GM19035 (cell line): ENCODE measurements around the gene TRAPPC6A.

Source experiments
- ATAC-seq: cut with Tn5 transposase; IDR thresholded peaks from one replicate; pipeline ENCODE4 v1.9.1; 2021; ENCODE audit not compliant: unreplicated experiment

Gene TRAPPC6A

GRCh38 chr19:45150180-45150579 lies 27.9 kb downstream of the TRAPPC6A start:
- no peak for ATAC-seq

GRCh38 chr19:45149129-45149528 lies 28.9 kb downstream of the TRAPPC6A start:
- ATAC-seq: no peak

- no peak for ATAC-seq
These were observed 30.0 kb downstream of the TRAPPC6A start for GRCh38 chr19:45147835-45148676.

GRCh38 chr19:45146741-45147205 lies 31.3 kb downstream of the TRAPPC6A start:
- ATAC-seq: no peak

- ATAC-seq: no peak
These were observed 31.8 kb downstream of the TRAPPC6A start for GRCh38 chr19:45146251-45146650.

GRCh38 chr19:45145270-45146189 lies 32.5 kb downstream of the TRAPPC6A start:
- no peak for ATAC-seq

- ATAC-seq: no peak
These were observed 33.4 kb downstream of the TRAPPC6A start for GRCh38 chr19:45144431-45145269.

GRCh38 chr19:45142726-45143110 lies 35.3 kb downstream of the TRAPPC6A start:
- no peak for ATAC-seq

GRCh38 chr19:45142016-45142725 lies 35.9 kb downstream of the TRAPPC6A start:
- no peak for ATAC-seq

- ATAC-seq: no peak
These were observed 36.7 kb downstream of the TRAPPC6A start for GRCh38 chr19:45141203-45141900.

- no peak for ATAC-seq
These were observed 37.5 kb downstream of the TRAPPC6A start for GRCh38 chr19:45140533-45140932.

- no peak for ATAC-seq
These were observed 37.9 kb downstream of the TRAPPC6A start for GRCh38 chr19:45140144-45140503.

- ATAC-seq: no peak
These were observed 38.5 kb downstream of the TRAPPC6A start for GRCh38 chr19:45139286-45140143.

GRCh38 chr19:45138303-45138751 lies 39.7 kb downstream of the TRAPPC6A start:
- no peak for ATAC-seq

GRCh38 chr19:45137179-45137761 lies 40.8 kb downstream of the TRAPPC6A start:
- ATAC-seq: peak; percentile 76

GRCh38 chr19:45136507-45137178 lies 41.4 kb downstream of the TRAPPC6A start:
- no peak for ATAC-seq

GRCh38 chr19:45135176-45135885 lies 42.7 kb downstream of the TRAPPC6A start:
- no peak for ATAC-seq
